Activated CD4-positive, CD25-positive, alpha-beta regulatory T cell treated with anti-CD3 and anti-CD28 coated beads, Interleukin-2, amount 50 U/mL, for 16 hours (primary cell): ENCODE results near the gene RAB1A.
"Not testable (repeated sequence)": the region's sequence is repeated elsewhere in the genome, so short reads cannot be mapped to it uniquely, and the experiment has no call there.

Experiments
- DNase-seq: peaks from one replicate; pipeline ENCODE4 v3.0.0-alpha.2; 2020; ENCODE audit warnings: low read depth, low spot score

Gene RAB1A

DNA sequence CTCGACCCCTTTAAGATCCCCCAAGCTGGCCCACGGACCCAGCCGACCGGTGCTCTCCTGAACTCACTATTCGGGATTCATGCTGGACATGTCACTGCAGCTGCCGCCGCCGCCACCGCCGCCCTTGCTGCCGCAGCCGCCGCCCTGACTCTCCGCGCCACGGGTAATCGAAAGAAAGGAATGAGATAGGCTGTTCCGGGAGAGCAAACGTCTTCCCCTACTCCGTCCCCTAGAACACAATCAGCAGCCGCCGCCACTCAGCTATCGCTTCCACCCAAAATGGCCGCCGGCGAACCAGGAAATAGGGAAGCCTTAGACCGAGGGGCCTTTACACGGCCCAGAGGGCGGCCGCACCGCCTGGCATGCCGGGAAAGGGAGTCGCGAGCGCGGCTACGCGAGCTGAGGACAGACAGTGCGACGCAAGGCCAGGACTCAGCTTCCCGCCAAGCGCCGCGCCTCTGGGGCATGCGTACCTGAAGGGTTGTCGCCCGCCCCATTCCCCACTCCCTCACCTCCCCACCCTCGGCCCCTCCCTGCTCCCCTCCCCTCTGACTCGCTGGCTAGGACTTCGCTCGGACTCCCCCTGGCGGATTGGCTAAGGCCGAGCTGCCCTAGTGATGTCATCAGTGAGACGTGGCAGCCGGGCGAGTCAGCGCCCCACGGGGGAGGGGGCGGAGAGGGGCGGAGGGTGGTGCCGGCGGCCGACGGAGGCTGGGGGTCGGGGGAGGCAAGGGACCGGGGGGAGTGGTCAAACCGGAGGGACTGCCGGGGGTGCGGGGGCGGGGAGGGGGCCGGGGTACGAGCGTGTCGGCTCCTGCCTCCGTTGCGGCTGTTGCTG, at the start of gene RAB1A:
TSS of gene RAB1A (minus strand) at position 281 of the 838 bp plus-strand sequence. CDS start at position 90, 191 bp downstream.
- peak; percentile 98 for DNase-seq

GRCh38 chr2:65177751-65178442, 48.0 kb upstream of the RAB1A start:
- DNase-seq = no peak

GRCh38 chr2:65175894-65176530, 46.1 kb upstream of the RAB1A start:
- DNase-seq = no peak

GRCh38 chr2:65174031-65174430, 44.1 kb upstream of the RAB1A start:
- not testable (repeated sequence) for DNase-seq

DNA sequence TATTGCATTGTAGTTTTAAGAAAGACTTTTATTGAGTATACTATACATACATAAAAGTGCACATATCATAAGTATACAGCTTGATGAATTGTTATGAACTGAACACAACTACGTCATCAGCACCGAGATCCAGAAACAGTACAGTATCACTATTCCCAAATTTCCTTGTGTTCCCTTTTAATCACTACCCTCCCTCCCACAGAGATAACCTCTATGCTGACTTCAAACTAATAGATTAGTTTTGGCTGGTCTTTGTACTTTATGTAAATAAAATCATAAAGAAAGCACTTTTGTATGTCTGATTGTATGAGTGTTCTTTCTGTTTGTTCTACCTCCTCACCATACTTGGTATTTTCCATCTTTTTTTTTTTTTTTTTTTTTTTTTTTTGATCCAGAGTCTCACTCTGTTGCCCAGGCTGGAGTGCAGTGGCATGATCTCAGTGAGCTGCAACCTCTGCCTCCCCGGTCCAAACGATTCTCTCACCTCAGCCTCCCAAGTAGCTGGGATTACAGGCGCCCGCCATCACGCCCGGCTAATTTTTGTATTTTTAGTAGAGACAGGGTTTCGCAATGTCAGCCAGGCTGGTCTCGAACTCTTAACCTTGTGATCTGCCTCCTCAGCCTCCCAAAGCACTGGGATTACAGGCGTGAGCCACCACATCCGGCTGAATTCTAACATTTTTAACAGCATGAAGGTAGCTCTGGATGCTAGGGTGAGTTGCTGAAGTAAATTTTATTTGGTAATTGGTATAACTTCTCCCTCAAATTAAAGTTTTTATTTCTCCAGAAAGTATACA, 43.3 kb upstream of the RAB1A start:
- DNase-seq = no peak

DNA sequence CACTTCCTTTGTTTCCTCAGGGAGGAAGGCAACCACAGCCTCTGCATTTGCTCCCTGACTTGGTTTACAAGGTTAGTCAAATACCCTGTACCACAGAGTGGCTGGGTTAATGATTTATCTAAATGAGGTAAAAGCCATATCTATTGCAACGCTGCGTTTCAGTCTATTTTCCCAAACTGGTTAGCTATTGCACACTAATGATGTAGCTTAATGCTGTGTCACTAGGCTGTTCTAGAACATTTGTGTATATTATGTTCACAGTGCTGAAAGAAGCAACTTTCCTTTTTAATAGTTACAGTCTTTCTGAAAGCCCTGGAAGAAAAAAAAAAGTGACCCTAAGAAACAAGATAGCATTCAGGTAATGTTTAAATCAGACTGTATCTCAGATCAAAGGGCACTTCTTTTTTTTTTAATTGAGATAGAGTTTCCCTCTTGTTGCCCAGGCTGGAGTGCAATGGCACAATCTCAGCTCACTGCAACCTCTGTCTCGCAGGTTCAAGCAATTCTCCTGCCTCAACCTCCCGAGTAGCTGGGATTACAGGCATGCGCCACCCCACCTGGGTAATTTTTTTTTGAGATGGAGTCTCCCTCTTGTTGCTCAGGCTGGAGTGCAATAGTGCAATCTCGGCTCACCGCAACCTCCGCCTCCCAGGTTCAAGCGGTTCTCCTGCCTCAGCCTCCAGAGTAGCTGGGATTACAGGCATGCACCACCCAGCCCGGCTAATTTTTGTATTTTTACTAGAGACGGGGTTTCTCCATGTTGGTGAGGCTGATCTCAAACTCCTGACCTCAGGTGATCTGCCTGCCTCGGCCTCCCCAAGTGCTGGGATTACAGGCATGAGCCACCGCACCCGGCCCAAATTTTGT, 40.9 kb upstream of the RAB1A start:
- DNase-seq = not testable (repeated sequence)

DNA sequence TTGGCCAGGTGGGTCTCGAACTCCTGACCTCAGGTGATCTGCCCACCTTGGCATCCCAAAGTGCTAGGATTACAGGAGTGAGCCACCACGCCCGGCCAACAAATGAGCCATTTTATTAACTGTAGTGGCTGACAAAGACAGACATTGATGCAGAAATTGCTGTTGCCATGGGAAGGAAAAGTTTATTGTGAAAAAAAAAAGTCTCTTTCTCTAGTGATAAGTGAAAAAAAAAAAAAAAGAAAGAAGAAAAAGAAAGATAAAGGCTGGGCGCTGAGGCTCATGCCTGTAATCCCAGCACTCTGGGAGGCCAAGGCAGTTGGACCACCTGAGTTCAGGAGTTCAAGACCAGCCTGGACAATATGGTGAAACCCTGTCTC, 39.8 kb upstream of the RAB1A start:
- DNase-seq = no peak

DNA sequence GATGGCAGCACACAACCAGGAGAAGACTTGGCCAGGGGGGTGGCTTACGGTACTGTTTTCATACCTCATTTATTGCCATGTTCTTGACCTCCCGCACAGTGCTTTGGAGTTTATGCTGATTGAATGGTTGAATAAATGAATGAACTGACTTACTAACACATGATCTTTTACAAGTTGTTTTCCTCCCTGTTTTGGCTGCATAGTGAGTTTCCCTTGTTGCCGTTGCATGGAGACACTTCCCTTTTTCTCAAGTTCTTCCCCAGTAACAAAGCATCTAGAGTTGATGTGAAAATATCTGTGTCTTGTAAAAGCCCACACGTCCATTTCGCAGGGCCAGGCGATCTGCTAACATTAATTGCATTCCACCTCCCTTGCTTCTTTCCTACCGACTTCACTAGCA, 35.7 kb upstream of the RAB1A start:
- DNase-seq = no peak

GRCh38 chr2:65164426-65164891, 34.6 kb upstream of the RAB1A start:
- no peak for DNase-seq

GRCh38 chr2:65161551-65162100, 31.7 kb upstream of the RAB1A start:
- no peak for DNase-seq

DNA sequence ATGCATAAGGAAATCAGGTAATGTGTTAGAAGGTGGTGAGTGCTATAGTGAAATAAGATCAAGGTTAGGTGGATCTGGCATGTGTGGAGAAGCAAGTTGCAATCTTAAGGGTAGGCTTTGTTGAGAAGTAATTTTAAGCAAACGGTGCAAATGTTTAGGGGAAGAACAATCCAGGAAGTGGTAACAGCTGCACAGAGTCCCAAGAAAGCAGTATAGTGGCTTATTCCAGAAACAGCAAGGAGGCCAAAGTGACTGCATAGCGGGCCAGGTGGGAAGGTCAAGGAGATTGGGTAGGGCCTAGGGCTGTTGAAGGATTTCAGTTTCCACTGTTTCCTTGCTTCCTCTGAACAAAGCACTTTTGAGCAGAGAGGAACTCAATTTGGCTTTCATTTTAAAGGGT, 30.0 kb upstream of the RAB1A start:
- no peak for DNase-seq

- no peak for DNase-seq
Observed at GRCh38 chr2:65159261-65159660, 29.4 kb upstream of the RAB1A start.

DNA sequence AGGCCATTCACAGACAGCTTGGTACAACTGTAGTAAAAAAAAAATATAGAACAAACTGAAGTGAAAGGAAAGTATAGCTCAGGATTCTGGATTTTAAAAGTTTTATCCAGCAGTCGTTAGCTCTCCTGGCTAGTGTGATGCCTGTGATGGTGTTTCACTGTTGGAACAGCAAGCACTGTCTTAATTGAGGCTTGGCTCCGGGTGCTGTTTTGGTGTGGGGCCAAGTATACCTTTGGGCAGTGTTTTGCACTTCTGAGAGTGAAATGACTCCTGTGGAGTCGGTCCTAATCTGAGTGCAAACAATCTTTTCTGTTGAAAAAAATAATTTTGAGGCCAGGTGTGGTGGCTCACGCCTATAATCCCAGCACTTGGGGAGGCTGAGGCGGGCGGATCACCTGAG, 28.7 kb upstream of the RAB1A start:
- DNase-seq = no peak

GRCh38 chr2:65157856-65158255, 27.9 kb upstream of the RAB1A start:
- not testable (repeated sequence) for DNase-seq

DNA sequence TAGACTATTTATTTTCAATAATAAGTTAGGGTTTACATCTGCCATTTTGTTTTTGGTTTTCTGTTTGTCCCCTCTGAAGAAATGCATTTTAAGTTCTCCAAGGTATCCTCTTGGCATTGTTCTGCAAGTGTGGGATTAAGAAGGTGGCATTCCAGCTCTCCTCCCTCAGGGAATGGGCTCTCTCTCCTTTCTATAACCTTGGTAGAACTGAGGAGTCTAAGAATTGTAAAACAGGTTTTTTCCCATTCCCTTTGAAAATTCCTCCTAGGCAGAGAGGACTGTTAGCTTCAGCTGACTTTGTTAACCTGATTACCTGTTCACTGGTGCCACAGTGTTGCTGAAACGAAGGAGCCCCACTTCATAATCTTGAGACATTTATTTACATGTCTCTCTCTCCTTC, 26.1 kb upstream of the RAB1A start:
- no peak for DNase-seq

GRCh38 chr2:65153515-65153914, 23.6 kb upstream of the RAB1A start:
- no peak for DNase-seq

GRCh38 chr2:65146078-65146477, 16.2 kb upstream of the RAB1A start:
- no peak for DNase-seq

GRCh38 chr2:65144571-65144970, 14.7 kb upstream of the RAB1A start:
- no peak for DNase-seq

- DNase-seq = no peak
Observed at GRCh38 chr2:65142515-65142914, 12.6 kb upstream of the RAB1A start.

- no peak for DNase-seq
Observed at GRCh38 chr2:65137197-65137775, 7.4 kb upstream of the RAB1A start.
